ENCODE data around the gene VSIG10. TPM values are rescaled to one million over a fixed set of nuclear protein-coding genes. Genes with fewer than 3 reads are reported as not detected.

VSIG10 gene
- total and polyA plus RNA-seq, 2 of the 13 experiments (the other 11 are each of a cell fraction or from before 2014, with no cell fraction given) = 25.6 to 42.5 TPM

GRCh38 chr12:118055865-118056773 lies 47.7 kb downstream of the VSIG10 start (continued):
- peak; percentile 55; the same call in 1 of the 2 replicates for TF ChIP-seq AHDC1 (CRISPR knock-in tag; IDR thresholded peaks at IDR 0.05; ENCODE audit: borderline replicate concordance)
- peak; percentile 59; the same call in 1 of the 2 replicates for TF ChIP-seq GATAD2A (CRISPR knock-in tag; IDR thresholded peaks at IDR 0.05)
- TF ChIP-seq TFDP2 (CRISPR knock-in tag; IDR thresholded peaks at IDR 0.05) = no peak
- TF ChIP-seq CENPBD1 (CRISPR knock-in tag; IDR thresholded peaks at IDR 0.05; ENCODE audit: borderline replicate concordance, low read depth) = no peak
- no peak for TF ChIP-seq FUBP1 (CRISPR knock-in tag; IDR thresholded peaks at IDR 0.05; ENCODE audit: borderline replicate concordance)
- TF ChIP-seq FOXA1 (IDR thresholded peaks at IDR 0.05) = no peak
- peak; percentile 25; the same call in 1 of the 2 replicates for TF ChIP-seq FOXA1 (CRISPR knock-in tag; IDR thresholded peaks at IDR 0.05)
- TF ChIP-seq ZBED4 (CRISPR knock-in tag; IDR thresholded peaks at IDR 0.05; ENCODE audit: borderline replicate concordance) = no peak
- no peak for TF ChIP-seq GMEB2 (CRISPR knock-in tag; IDR thresholded peaks at IDR 0.05; ENCODE audit: low read depth)
- TF ChIP-seq ZNF615 (CRISPR knock-in tag; IDR thresholded peaks at IDR 0.05; ENCODE audit: borderline replicate concordance) = no peak
